ENCODE data around the gene DNAJB9.
"Not testable (repeated sequence)": the region's sequence is repeated elsewhere in the genome, so short reads cannot be mapped to it uniquely, and the experiment has no call there.

The DNAJB9 gene

GRCh38 chr7:108569381-108570145 lies at the start of gene DNAJB9, which contains the start of gene THAP5:
TSS of gene DNAJB9 (plus strand) at chr7:108569874. CDS start at chr7:108571727, 1,853 bp downstream.
TSS of gene THAP5 (minus strand) at chr7:108569706. CDS start at chr7:108569569, 137 bp downstream.
- DNase-seq = peak; percentile 100

GRCh38 chr7:108522780-108523179 lies 46.9 kb upstream of the DNAJB9 start:
- no peak for DNase-seq

GRCh38 chr7:108525327-108525984 lies 44.2 kb upstream of the DNAJB9 start:
- DNase-seq = no peak

- DNase-seq = peak; percentile 100
Measured at GRCh38 chr7:108525985-108526767, 43.5 kb upstream of the DNAJB9 start, which contains the start of gene PNPLA8. TSS of gene PNPLA8 (minus strand) at chr7:108526135. CDS start at chr7:108515491, 10,644 bp downstream.

- DNase-seq = no peak
Measured at GRCh38 chr7:108526768-108527017, 43.0 kb upstream of the DNAJB9 start.

- no peak for DNase-seq
Measured at GRCh38 chr7:108528183-108528712, 41.4 kb upstream of the DNAJB9 start.

GRCh38 chr7:108529341-108529740 lies 40.3 kb upstream of the DNAJB9 start:
- DNase-seq = no peak

GRCh38 chr7:108533712-108534111 lies 36.0 kb upstream of the DNAJB9 start:
- no peak for DNase-seq

- DNase-seq = no peak
Measured at GRCh38 chr7:108535257-108535656, 34.4 kb upstream of the DNAJB9 start.

GRCh38 chr7:108535744-108536143 lies 33.9 kb upstream of the DNAJB9 start:
- DNase-seq = no peak

- no peak for DNase-seq
Measured at GRCh38 chr7:108537229-108537628, 32.4 kb upstream of the DNAJB9 start.

GRCh38 chr7:108538236-108538635 lies 31.4 kb upstream of the DNAJB9 start:
- not testable (repeated sequence) for DNase-seq

GRCh38 chr7:108538685-108539084 lies 31.0 kb upstream of the DNAJB9 start:
- not testable (repeated sequence) for DNase-seq

- no peak for DNase-seq
Measured at GRCh38 chr7:108541478-108541877, 28.2 kb upstream of the DNAJB9 start.

GRCh38 chr7:108548141-108548896 lies 21.4 kb upstream of the DNAJB9 start:
- not testable (repeated sequence) for DNase-seq

GRCh38 chr7:108556665-108557064 lies 13.0 kb upstream of the DNAJB9 start:
- not testable (repeated sequence) for DNase-seq

- DNase-seq = no peak
Measured at GRCh38 chr7:108557191-108557590, 12.5 kb upstream of the DNAJB9 start.

- DNase-seq = no peak
Measured at GRCh38 chr7:108557617-108558016, 12.1 kb upstream of the DNAJB9 start.

GRCh38 chr7:108559253-108559652 lies 10.4 kb upstream of the DNAJB9 start:
- DNase-seq = no peak

GRCh38 chr7:108561047-108561619 lies 8.5 kb upstream of the DNAJB9 start:
- DNase-seq = no peak

GRCh38 chr7:108565987-108566386 lies 3.7 kb upstream of the DNAJB9 start:
- DNase-seq = no peak

GRCh38 chr7:108568801-108569380 lies 783 bp upstream of the DNAJB9 start:
- DNase-seq = no peak
